ENCODE data around the gene AIRE.

GRCh38 chr21:44331209-44331608 lies 45.5 kb downstream of the AIRE start:
- TF ChIP-seq POU2F2 (IDR thresholded peaks at IDR 0.05; ENCODE audit: low read depth, low read length) (no peak), POLR2A (IDR thresholded peaks at IDR 0.05; ENCODE audit: low read depth, low read length) (no peak; the same call in 1 of the 2 replicates), POLR2AphosphoS5 (IDR thresholded peaks at IDR 0.05; ENCODE audit: low read depth, low read length) (peak; percentile 28; the same call in 1 of the 2 replicates), TAF1 (IDR thresholded peaks at IDR 0.05; ENCODE audit: low read depth, low read length) (no peak)

Data from GM12891 (cell line).